ENCODE data around the gene IL24. TPM values are rescaled to one million over a fixed set of nuclear protein-coding genes. Genes with fewer than 3 reads are reported as not detected.

Gene IL24
- total and polyA plus RNA-seq, 2 experiments from 2014 or later: not detected

GRCh38 chr1:206893380-206893779 is 3.9 kb upstream of the IL24 start:
- Histone ChIP-seq H3K27me3 (no peaks in the 10 kb centered on the region), H3K36me3 (no peaks in the 10 kb centered on the region), H3K27ac (no peak overlapping the region), H3K4me3 (no peak overlapping the region), H3K4me1 (ENCODE audit: low read depth) (no peaks in the 10 kb centered on the region), H3K9me3 (ENCODE audit: low read depth) (no peaks in the 10 kb centered on the region)
- no peak for TF ChIP-seq CTCF (IDR thresholded peaks at IDR 0.05; ENCODE audit: low read depth, low read length)
- no peak for DNase-seq (ENCODE audit: low read depth in 1 of 2, low spot score in 1 of 2)

GRCh38 chr1:206895325-206895724 is 1.9 kb upstream of the IL24 start:
- TF ChIP-seq CTCF (IDR thresholded peaks at IDR 0.05; ENCODE audit: low read depth, low read length): no peak
- Histone ChIP-seq H3K4me3 (no peak overlapping the region), H3K27me3 (no peaks in the 10 kb centered on the region), H3K27ac (no peak overlapping the region), H3K4me1 (ENCODE audit: low read depth) (no peaks in the 10 kb centered on the region), H3K9me3 (ENCODE audit: low read depth) (no peaks in the 10 kb centered on the region), H3K36me3 (no peaks in the 10 kb centered on the region)
- no peak for DNase-seq (ENCODE audit: low read depth in 1 of 2, low spot score in 1 of 2)

GRCh38 chr1:206895837-206896242 is 1.4 kb upstream of the IL24 start:
- H3K27ac ChIP-seq: no peak overlapping the region
- no peak overlapping the region for H3K4me3 ChIP-seq
- DNase-seq (ENCODE audit: low read depth in 1 of 2, low spot score in 1 of 2): peak in 1 of 2 donors; percentile 69
- no peaks in the 10 kb centered on the region for H3K4me1 ChIP-seq (ENCODE audit: low read depth)
- H3K9me3 ChIP-seq (ENCODE audit: low read depth): no peaks in the 10 kb centered on the region
- H3K36me3 ChIP-seq: no peaks in the 10 kb centered on the region
- H3K27me3 ChIP-seq: no peaks in the 10 kb centered on the region
- no peak for TF ChIP-seq CTCF (IDR thresholded peaks at IDR 0.05; ENCODE audit: low read depth, low read length)

- Histone ChIP-seq H3K27me3 (no peaks in the 10 kb centered on the region), H3K27ac (no peak overlapping the region), H3K4me3 (no peak overlapping the region), H3K9me3 (ENCODE audit: low read depth) (no peaks in the 10 kb centered on the region), H3K4me1 (ENCODE audit: low read depth) (no peaks in the 10 kb centered on the region), H3K36me3 (no peaks in the 10 kb centered on the region)
- no peak for DNase-seq (ENCODE audit: low read depth in 1 of 2, low spot score in 1 of 2)
- TF ChIP-seq CTCF (IDR thresholded peaks at IDR 0.05; ENCODE audit: low read depth, low read length): no peak
Measured at GRCh38 chr1:206896261-206896660, 982 bp upstream of the IL24 start.

GRCh38 chr1:206898089-206898914 is 1.1 kb downstream of the IL24 start:
- H3K27ac ChIP-seq: no peak overlapping the region

More at GRCh38 chr1:206898089-206898914, 1.1 kb downstream of the IL24 start:
- Histone ChIP-seq H3K27me3 (peaks cover 6% of the 10 kb centered on the region), H3K36me3 (no peaks in the 10 kb centered on the region), H3K4me1 (ENCODE audit: low read depth) (no peaks in the 10 kb centered on the region), H3K9me3 (ENCODE audit: low read depth) (no peaks in the 10 kb centered on the region), H3K4me3 (no peak overlapping the region)
- TF ChIP-seq CTCF (IDR thresholded peaks at IDR 0.05; ENCODE audit: low read depth, low read length): no peak
- DNase-seq (ENCODE audit: low read depth in 1 of 2, low spot score in 1 of 2): peak in 1 of 2 donors; percentile 55
